K562 (cell line): ENCODE data around the gene ARID5B.

Experiments
- CHD4 ChIP-seq: fragments of 200-600 bp; sonication (generic); IDR thresholded peaks from 3 replicates; pipeline ENCODE4 v1.6.1; 2012; ENCODE audit warnings: low read depth, mild to moderate bottlenecking, mixed read lengths, low read length, inconsistent platforms; ENCODE audit not compliant: insufficient read depth, insufficient replicate concordance, poor library complexity, severe bottlenecking
- HLTF ChIP-seq: fragments of 450-650 bp; IDR thresholded peaks from 2 replicates; pipeline ENCODE4 v1.6.1; 2016

DNA sequence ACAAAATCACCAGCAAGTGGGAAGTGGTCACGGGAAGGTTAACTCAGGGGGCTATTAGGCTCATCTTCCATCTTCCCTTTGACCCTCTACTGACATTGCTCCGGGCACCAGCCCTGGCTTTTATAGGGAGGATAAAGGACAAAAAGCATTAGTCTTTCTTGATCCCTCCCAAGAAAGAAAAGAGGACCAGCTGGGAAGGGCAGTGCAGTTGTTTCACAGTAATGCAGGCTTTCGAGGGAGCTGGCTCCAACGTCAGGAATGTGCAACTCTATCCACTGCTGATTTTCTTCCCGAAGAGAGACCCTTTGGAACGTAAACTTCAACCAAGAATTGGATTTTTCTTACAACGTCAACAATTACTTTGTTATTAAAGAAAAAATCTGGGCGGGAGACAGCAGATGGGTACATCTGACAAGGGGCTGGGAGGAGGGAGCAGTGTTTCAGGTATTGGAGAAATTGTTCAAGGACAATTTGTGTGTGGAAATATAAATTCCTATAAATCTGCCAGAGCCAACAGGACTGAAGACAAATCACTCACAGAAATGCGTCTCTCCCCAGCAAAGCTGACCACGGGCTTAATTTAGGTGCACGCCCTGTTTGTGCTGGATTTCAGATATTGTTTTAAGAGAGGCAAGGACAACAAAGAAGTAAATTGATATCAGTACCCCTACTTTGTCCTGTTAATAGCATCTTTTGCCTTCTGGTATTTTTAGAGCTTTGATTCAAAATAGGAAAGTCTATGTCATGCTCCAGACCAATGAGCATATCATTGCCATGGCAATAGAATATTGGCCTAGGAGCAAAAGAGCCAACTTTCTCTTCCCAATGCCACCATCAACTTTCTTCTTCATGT is 23.4 kb upstream of the ARID5B start:
- no peak for TF ChIP-seq HLTF
- TF ChIP-seq CHD4 = no peak
